AG10803 (cell line): Measurements from ENCODE around the gene CNTNAP2.

ENCODE experiments used
- DNase-seq: peaks from one replicate; pipeline ENCODE4 v3.0.0; 2010; ENCODE audit warnings: low read depth
- H3K4me3 ChIP-seq: 2 replicates; pipeline ENCODE4 v1.5.1; 2011; ENCODE audit warnings: mild to moderate bottlenecking, low read length, control low read depth
- TF ChIP-seq, protein P1 (sequence below): conservative IDR thresholded peaks from 2 replicates; pipeline ENCODE4 v1.5.1; 2011; ENCODE audit warnings: mild to moderate bottlenecking, low read length, control low read depth, inconsistent platforms

Gene CNTNAP2

DNA sequence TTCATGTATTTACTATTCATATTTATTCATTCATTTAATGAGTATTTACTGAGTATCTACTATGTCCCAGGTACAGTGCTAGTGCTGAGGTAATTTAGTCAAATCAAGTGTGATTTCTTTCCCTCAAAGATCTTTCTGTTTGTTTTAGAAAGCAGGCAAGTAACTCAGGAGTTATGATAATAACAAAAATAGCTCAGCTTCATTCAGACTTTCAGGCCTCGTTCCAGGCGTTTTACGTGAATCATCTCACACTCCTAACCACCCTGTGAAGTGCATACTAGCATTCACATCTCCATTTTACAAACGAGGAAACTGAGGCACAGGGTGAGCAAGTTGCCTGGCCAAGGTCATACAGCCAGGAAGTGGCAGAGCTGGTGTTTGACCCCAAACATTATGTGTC lies 2005.2 kb downstream of the CNTNAP2 start:
- DNase-seq = no peak
- TF ChIP-seq, protein P1, sequence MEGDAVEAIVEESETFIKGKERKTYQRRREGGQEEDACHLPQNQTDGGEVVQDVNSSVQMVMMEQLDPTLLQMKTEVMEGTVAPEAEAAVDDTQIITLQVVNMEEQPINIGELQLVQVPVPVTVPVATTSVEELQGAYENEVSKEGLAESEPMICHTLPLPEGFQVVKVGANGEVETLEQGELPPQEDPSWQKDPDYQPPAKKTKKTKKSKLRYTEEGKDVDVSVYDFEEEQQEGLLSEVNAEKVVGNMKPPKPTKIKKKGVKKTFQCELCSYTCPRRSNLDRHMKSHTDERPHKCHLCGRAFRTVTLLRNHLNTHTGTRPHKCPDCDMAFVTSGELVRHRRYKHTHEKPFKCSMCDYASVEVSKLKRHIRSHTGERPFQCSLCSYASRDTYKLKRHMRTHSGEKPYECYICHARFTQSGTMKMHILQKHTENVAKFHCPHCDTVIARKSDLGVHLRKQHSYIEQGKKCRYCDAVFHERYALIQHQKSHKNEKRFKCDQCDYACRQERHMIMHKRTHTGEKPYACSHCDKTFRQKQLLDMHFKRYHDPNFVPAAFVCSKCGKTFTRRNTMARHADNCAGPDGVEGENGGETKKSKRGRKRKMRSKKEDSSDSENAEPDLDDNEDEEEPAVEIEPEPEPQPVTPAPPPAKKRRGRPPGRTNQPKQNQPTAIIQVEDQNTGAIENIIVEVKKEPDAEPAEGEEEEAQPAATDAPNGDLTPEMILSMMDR = no peak
- no peak overlapping the region for H3K4me3 ChIP-seq

DNA sequence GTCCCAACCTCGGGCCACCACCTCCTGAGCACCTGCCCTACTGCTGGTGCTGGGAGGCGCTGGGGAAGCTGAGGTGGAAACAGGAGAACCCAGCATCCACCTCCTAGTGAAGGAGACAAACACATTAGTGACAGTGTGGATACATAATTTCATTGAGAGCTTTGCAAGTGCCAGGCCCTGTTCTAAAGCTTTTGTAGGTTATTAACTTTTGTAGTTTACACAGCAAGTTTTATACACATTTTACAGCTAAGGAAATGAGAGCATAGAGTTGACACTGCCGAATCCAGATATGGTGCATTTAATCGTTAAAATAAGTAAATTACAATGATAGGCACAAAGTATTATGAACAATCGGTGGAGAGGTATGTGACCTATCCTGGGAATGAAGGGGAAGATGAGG lies 2007.9 kb downstream of the CNTNAP2 start:
- TF ChIP-seq, protein P1 = no peak
- no peak for DNase-seq
- H3K4me3 ChIP-seq = no peak overlapping the region

DNA sequence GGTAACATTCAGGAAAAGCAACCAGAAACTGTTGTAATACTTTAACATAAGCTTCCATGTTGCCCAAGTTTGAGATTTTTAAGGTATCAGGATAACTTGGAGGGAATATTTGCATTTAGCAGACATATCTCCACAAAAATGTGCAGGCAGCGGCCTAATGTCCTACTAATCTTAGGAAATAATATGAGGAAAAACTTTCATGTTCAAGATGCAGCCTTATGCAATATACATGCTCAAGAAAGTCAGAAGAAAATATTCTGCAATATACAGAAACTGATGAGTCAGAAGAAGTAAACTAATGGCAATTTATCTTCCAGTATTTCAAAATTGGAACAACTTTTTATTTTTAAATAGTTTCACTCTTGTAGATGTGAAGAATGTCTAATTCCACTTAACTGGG lies 2010.8 kb downstream of the CNTNAP2 start:
- TF ChIP-seq, protein P1 = no peak
- DNase-seq = peak; percentile 23
- H3K4me3 ChIP-seq = no peak overlapping the region

DNA sequence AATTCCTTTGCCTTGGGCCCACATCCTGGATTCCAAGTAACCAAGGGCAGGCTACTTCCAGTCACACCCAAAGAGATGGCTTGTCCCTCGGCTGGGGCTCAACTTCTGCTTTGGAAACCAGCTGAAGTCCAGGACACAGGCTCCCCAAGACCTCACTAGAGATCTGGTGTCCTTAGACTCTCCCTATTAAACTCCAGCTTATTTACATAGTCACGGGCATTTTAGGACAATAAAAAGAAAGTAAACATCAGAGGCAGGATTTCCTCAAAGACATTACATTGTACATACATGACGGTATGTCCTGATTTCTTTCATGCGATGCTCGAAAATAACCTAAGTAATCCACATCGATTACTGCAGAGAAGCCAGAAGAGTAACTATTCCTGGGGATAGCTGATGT lies 2012.4 kb downstream of the CNTNAP2 start:
- TF ChIP-seq, protein P1 = no peak
- DNase-seq = no peak
- H3K4me3 ChIP-seq = no peak overlapping the region

DNA sequence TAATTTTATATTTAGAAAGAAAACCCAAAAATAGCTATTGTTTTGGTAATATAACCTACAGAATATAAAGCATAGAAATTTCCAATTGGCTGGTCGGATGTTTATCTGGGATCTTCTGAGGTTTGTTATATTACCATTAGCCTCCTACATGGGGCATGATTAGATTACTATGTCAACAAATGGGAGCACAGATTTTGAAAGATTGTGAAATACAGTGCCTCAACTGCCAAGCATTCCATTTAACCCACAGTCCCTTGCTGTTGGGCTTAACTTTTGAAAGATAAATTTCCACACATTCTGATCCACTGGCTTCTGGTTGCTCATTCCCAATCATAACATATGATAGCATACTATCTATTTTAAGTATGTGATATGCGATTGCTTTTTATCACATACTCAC lies 2018.5 kb downstream of the CNTNAP2 start:
- no peak overlapping the region for H3K4me3 ChIP-seq
- peak; percentile 57 for DNase-seq
- TF ChIP-seq, protein P1 = no peak

DNA sequence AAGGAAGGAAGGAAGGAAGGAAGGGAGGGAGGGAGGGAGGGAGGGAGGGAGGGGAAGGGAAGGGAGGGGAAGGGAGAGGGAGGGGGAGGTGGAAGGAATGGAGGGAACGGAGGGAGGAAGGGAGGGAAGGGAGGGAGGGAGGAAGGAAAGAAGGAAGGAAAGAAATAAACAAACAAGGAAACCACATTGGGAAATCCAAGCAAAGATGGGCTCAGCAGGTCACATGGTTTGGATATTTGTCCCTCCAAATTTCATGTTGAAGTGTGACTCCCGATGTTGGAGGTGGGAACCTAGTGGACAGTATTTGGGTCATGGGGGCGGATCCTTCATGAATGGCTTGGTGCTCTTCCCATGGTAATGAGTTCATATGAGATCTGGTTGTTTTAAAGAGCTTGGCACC lies 2019.4 kb downstream of the CNTNAP2 start:
- TF ChIP-seq, protein P1 = no peak
- no peak overlapping the region for H3K4me3 ChIP-seq
- no peak for DNase-seq

DNA sequence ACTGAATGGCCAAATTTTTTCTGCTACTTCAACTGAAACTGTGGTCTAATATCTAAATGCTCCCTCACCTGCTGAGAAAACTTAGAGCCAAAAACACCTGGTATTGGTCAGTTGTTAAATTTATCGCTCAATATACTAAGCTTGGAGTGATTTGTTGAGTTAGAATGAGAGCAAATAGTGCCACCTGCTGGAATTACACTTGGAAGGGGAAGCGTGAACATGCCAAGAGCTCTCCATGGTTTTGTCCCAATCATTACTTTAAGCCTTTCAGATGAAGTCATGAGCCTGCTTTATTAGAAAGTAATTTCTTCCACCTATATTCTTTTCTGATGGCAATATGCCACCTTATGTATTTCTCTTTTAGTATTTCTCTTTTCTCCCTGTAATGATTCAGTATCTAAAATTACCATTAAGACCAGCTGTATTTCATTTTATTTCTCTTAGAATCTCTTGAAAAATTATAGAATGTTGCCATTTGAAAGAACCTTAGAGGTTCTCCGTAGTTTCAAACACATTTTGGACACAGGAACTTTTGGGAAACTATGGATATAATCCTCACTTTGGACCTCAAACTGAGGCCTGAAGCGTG lies 2026.2 kb downstream of the CNTNAP2 start:
- peak; percentile 53 for DNase-seq
- TF ChIP-seq, protein P1 = peak; percentile 65

More for the DNA sequence above, 2026.2 kb downstream of the CNTNAP2 start:
- H3K4me3 ChIP-seq = no peak overlapping the region
